Kidney tubule cell (primary cell): ENCODE results near the gene PDZRN3.

Experiments used
- DNase-seq: peaks from one replicate; pipeline ENCODE4 v3.0.0-alpha.2; 2018; ENCODE audit warnings: low spot score

Gene PDZRN3

GRCh38 chr3:73415118-73415517, 209.6 kb downstream of the PDZRN3 start:
- DNase-seq: no peak

- no peak for DNase-seq
Measured at GRCh38 chr3:73413619-73414018, 211.1 kb downstream of the PDZRN3 start.

- DNase-seq: no peak
Measured at GRCh38 chr3:73411993-73412392, 212.7 kb downstream of the PDZRN3 start.

GRCh38 chr3:73411545-73411944, 213.2 kb downstream of the PDZRN3 start:
- no peak for DNase-seq

GRCh38 chr3:73409138-73409763, 215.5 kb downstream of the PDZRN3 start:
- DNase-seq: peak; percentile 25

- no peak for DNase-seq
Measured at GRCh38 chr3:73408634-73409033, 216.1 kb downstream of the PDZRN3 start.

GRCh38 chr3:73407577-73407976, 217.2 kb downstream of the PDZRN3 start:
- no peak for DNase-seq

- no peak for DNase-seq
Measured at GRCh38 chr3:73405853-73406252, 218.9 kb downstream of the PDZRN3 start.

GRCh38 chr3:73405000-73405399, 219.7 kb downstream of the PDZRN3 start:
- no peak for DNase-seq

GRCh38 chr3:73404435-73404834, 220.3 kb downstream of the PDZRN3 start:
- DNase-seq: no peak

- DNase-seq: no peak
Measured at GRCh38 chr3:73403444-73403843, 221.3 kb downstream of the PDZRN3 start.

- no peak for DNase-seq
Measured at GRCh38 chr3:73401616-73402279, 223.0 kb downstream of the PDZRN3 start.

GRCh38 chr3:73401059-73401458, 223.7 kb downstream of the PDZRN3 start:
- DNase-seq: no peak

GRCh38 chr3:73399666-73400253, 225.0 kb downstream of the PDZRN3 start:
- no peak for DNase-seq

GRCh38 chr3:73399106-73399505, 225.6 kb downstream of the PDZRN3 start:
- DNase-seq: no peak

GRCh38 chr3:73398084-73398483, 226.7 kb downstream of the PDZRN3 start:
- DNase-seq: no peak

- DNase-seq: no peak
Measured at GRCh38 chr3:73394240-73394639, 230.5 kb downstream of the PDZRN3 start.

GRCh38 chr3:73393005-73393404, 231.7 kb downstream of the PDZRN3 start:
- no peak for DNase-seq

- no peak for DNase-seq
Measured at GRCh38 chr3:73391984-73392383, 232.8 kb downstream of the PDZRN3 start.

- DNase-seq: no peak
Measured at GRCh38 chr3:73389928-73390327, 234.8 kb downstream of the PDZRN3 start.

- DNase-seq: no peak
Measured at GRCh38 chr3:73389117-73389813, 235.5 kb downstream of the PDZRN3 start.

- DNase-seq: no peak
Measured at GRCh38 chr3:73385568-73385967, 239.2 kb downstream of the PDZRN3 start.
